ENCODE measurements around the gene TAF4B.
"Not testable (repeated sequence)": the region's sequence is repeated elsewhere in the genome, so short reads cannot be mapped to it uniquely, and the experiment has no call there.

TAF4B gene

GRCh38 chr18:26242392-26242791 lies 16.1 kb downstream of the TAF4B start:
- DNase-seq = not testable (repeated sequence)

- DNase-seq = not testable (repeated sequence)
Observed at GRCh38 chr18:26245434-26245833, 19.2 kb downstream of the TAF4B start.

GRCh38 chr18:26252411-26252810 lies 26.2 kb downstream of the TAF4B start:
- DNase-seq = no peak

- not testable (repeated sequence) for DNase-seq
Observed at GRCh38 chr18:26254808-26255207, 28.6 kb downstream of the TAF4B start.

GRCh38 chr18:26255695-26256622 lies 29.7 kb downstream of the TAF4B start:
- no peak for DNase-seq

GRCh38 chr18:26258711-26259110 lies 32.5 kb downstream of the TAF4B start:
- no peak for DNase-seq

- not testable (repeated sequence) for DNase-seq
Observed at GRCh38 chr18:26259416-26259815, 33.2 kb downstream of the TAF4B start.

GRCh38 chr18:26262156-26262555 lies 35.9 kb downstream of the TAF4B start:
- DNase-seq = no peak

- no peak for DNase-seq
Observed at GRCh38 chr18:26267357-26267930, 41.2 kb downstream of the TAF4B start.

- no peak for DNase-seq
Observed at GRCh38 chr18:26268454-26268853, 42.2 kb downstream of the TAF4B start.

- no peak for DNase-seq
Observed at GRCh38 chr18:26271917-26272549, 45.8 kb downstream of the TAF4B start.

GRCh38 chr18:26277374-26277773 lies 51.1 kb downstream of the TAF4B start:
- DNase-seq = no peak

GRCh38 chr18:26279428-26279827 lies 53.2 kb downstream of the TAF4B start:
- DNase-seq = no peak

GRCh38 chr18:26286008-26286407 lies 59.8 kb downstream of the TAF4B start:
- no peak for DNase-seq

GRCh38 chr18:26287644-26288043 lies 61.4 kb downstream of the TAF4B start:
- no peak for DNase-seq

GRCh38 chr18:26290385-26290784 lies 64.1 kb downstream of the TAF4B start:
- DNase-seq = no peak

- DNase-seq = no peak
Observed at GRCh38 chr18:26293982-26294381, 67.7 kb downstream of the TAF4B start.

- DNase-seq = no peak
Observed at GRCh38 chr18:26298107-26298506, 71.9 kb downstream of the TAF4B start.

- no peak for DNase-seq
Observed at GRCh38 chr18:26301681-26302080, 75.4 kb downstream of the TAF4B start.

- not testable (repeated sequence) for DNase-seq
Observed at GRCh38 chr18:26303222-26303621, 77.0 kb downstream of the TAF4B start.

- no peak for DNase-seq
Observed at GRCh38 chr18:26304511-26304910, 78.3 kb downstream of the TAF4B start.

- DNase-seq = peak; percentile 14
Observed at GRCh38 chr18:26307161-26307773, 81.0 kb downstream of the TAF4B start.

GRCh38 chr18:26309281-26309680 lies 83.0 kb downstream of the TAF4B start:
- DNase-seq = no peak

Data from NCI-H2081 treated with DMSO at 0.1 percent for 48 hours (cell line).